ENCODE data around the gene PRKCH. TPM values are rescaled to one million over a fixed set of nuclear protein-coding genes. Genes with fewer than 3 reads are reported as not detected.

The PRKCH gene
- total and polyA plus RNA-seq, 5 donors from 2014 or later: 194 to 457 (median 201) TPM

GRCh38 chr14:61375218-61375617, 53.8 kb downstream of the PRKCH start:
- H3K9me3 ChIP-seq (ENCODE audit: control insufficient read depth in 2 of 2, low read length in 2 of 2): peaks cover 18 to 24% of the 10 kb centered on the region in 2 experiments
- H3K4me3 Mint-ChIP-seq: peak overlapping the region in 3 of 4 donors; percentile 29 to 39 (median 37)
- peaks cover 66% of the 10 kb centered on the region for H3K4me1 ChIP-seq (ENCODE audit: control insufficient read depth, insufficient read depth, low read length, poor library complexity, severe bottlenecking)
- H3K27me3 ChIP-seq (ENCODE audit: control insufficient read depth, insufficient read depth, low read length): no peaks in the 10 kb centered on the region
- peaks cover 43 to 68% (median 52%) of the 10 kb centered on the region in 4 donors for H3K4me1 Mint-ChIP-seq
- H3K4me3 ChIP-seq (ENCODE audit: low read depth, low read length): peak overlapping the region; percentile 27
- H3K9me3 Mint-ChIP-seq: peaks cover 0 to 44% (median 8%) of the 10 kb centered on the region in 7 donors
- H3K27me3 Mint-ChIP-seq: no peaks in the 10 kb centered on the region
- H3K27ac ChIP-seq (ENCODE audit: insufficient read depth, low read length, poor library complexity, severe bottlenecking): no peak overlapping the region
- DNase-seq: no peak
- no peak for ATAC-seq (ENCODE audit: low read depth in 2 of 2)
- peaks cover 62% of the 10 kb centered on the region for H3K36me3 Mint-ChIP-seq
- H3K27ac Mint-ChIP-seq: peak overlapping the region; percentile 9 to 89 (median 71)
- H3K36me3 ChIP-seq (ENCODE audit: control insufficient read depth, insufficient read depth, low read length): peaks cover 43% of the 10 kb centered on the region

GRCh38 chr14:61376314-61376713, 54.9 kb downstream of the PRKCH start:
- Histone ChIP-seq H3K27me3 (ENCODE audit: control insufficient read depth, insufficient read depth, low read length) (no peaks in the 10 kb centered on the region), H3K36me3 (ENCODE audit: control insufficient read depth, insufficient read depth, low read length) (peaks cover 45% of the 10 kb centered on the region), H3K27ac (ENCODE audit: insufficient read depth, low read length, poor library complexity, severe bottlenecking) (no peak overlapping the region), H3K4me1 (ENCODE audit: control insufficient read depth, insufficient read depth, low read length, poor library complexity, severe bottlenecking) (peaks cover 66% of the 10 kb centered on the region), H3K4me3 (ENCODE audit: low read depth, low read length) (peak overlapping the region; percentile 29), H3K9me3 (ENCODE audit: control insufficient read depth in 2 of 2, low read length in 2 of 2) (peaks cover 18 to 24% of the 10 kb centered on the region in 2 experiments)
- no peaks in the 10 kb centered on the region for H3K27me3 Mint-ChIP-seq
- H3K4me3 Mint-ChIP-seq: peak overlapping the region; percentile 3 to 79 (median 28)
- peaks cover 0 to 44% (median 8%) of the 10 kb centered on the region in 7 donors for H3K9me3 Mint-ChIP-seq
- no peak for ATAC-seq (ENCODE audit: low read depth in 2 of 2)
- H3K4me1 Mint-ChIP-seq: peaks cover 32 to 70% (median 48%) of the 10 kb centered on the region in 4 donors
- peak overlapping the region; percentile 74 to 98 (median 89) for H3K27ac Mint-ChIP-seq
- DNase-seq: no peak
- H3K36me3 Mint-ChIP-seq: peaks cover 66% of the 10 kb centered on the region

- Histone ChIP-seq H3K4me1 (ENCODE audit: control insufficient read depth, insufficient read depth, low read length, poor library complexity, severe bottlenecking) (peaks cover 68% of the 10 kb centered on the region), H3K4me3 (ENCODE audit: low read depth, low read length) (peak overlapping the region; percentile 29), H3K36me3 (ENCODE audit: control insufficient read depth, insufficient read depth, low read length) (peaks cover 44% of the 10 kb centered on the region), H3K27ac (ENCODE audit: insufficient read depth, low read length, poor library complexity, severe bottlenecking) (peak overlapping the region; percentile 37), H3K9me3 (ENCODE audit: control insufficient read depth in 2 of 2, low read length in 2 of 2) (peaks cover 18 to 24% of the 10 kb centered on the region in 2 experiments), H3K27me3 (ENCODE audit: control insufficient read depth, insufficient read depth, low read length) (no peaks in the 10 kb centered on the region)
- H3K9me3 Mint-ChIP-seq: peaks cover 0 to 41% (median 8%) of the 10 kb centered on the region in 7 donors
- ATAC-seq (ENCODE audit: low read depth in 2 of 2): no peak
- peak overlapping the region in 3 of 4 donors; percentile 17 to 87 (median 52) for H3K4me3 Mint-ChIP-seq
- DNase-seq: no peak
- no peaks in the 10 kb centered on the region for H3K27me3 Mint-ChIP-seq
- peak overlapping the region in 2 of 3 donors; percentile 84 to 98 for H3K27ac Mint-ChIP-seq
- H3K4me1 Mint-ChIP-seq: peaks cover 18 to 63% (median 38%) of the 10 kb centered on the region in 4 donors
- H3K36me3 Mint-ChIP-seq: peaks cover 62% of the 10 kb centered on the region
Observed at GRCh38 chr14:61377749-61378148, 56.4 kb downstream of the PRKCH start.

- no peaks in the 10 kb centered on the region for H3K27me3 Mint-ChIP-seq
- H3K4me1 Mint-ChIP-seq: peaks cover 9 to 69% (median 34%) of the 10 kb centered on the region in 4 donors
- no peaks in the 10 kb centered on the region for H3K27me3 ChIP-seq (ENCODE audit: control insufficient read depth, insufficient read depth, low read length)
- peak overlapping the region; percentile 58 for H3K4me3 ChIP-seq (ENCODE audit: low read depth, low read length)
- peaks cover 83% of the 10 kb centered on the region for H3K4me1 ChIP-seq (ENCODE audit: control insufficient read depth, insufficient read depth, low read length, poor library complexity, severe bottlenecking)
- H3K9me3 Mint-ChIP-seq: peaks cover 0 to 23% (median 3%) of the 10 kb centered on the region in 7 donors
- H3K27ac ChIP-seq (ENCODE audit: insufficient read depth, low read length, poor library complexity, severe bottlenecking): peak overlapping the region; percentile 64
- H3K27ac Mint-ChIP-seq: peak overlapping the region in 2 of 3 donors; percentile 84 to 99
- peak overlapping the region; percentile 64 to 75 (median 68) for H3K4me3 Mint-ChIP-seq
- peaks cover 44% of the 10 kb centered on the region for H3K36me3 Mint-ChIP-seq
- no peak for DNase-seq
- H3K9me3 ChIP-seq (ENCODE audit: control insufficient read depth in 2 of 2, low read length in 2 of 2): peaks cover 10 to 11% of the 10 kb centered on the region in 2 experiments
- no peak for ATAC-seq (ENCODE audit: low read depth in 2 of 2)
- peaks cover 31% of the 10 kb centered on the region for H3K36me3 ChIP-seq (ENCODE audit: control insufficient read depth, insufficient read depth, low read length)
Observed at GRCh38 chr14:61379639-61380184, 58.3 kb downstream of the PRKCH start.

GRCh38 chr14:61380984-61381383, 59.6 kb downstream of the PRKCH start:
- peak; percentile 33 to 47 for ATAC-seq (ENCODE audit: low read depth in 2 of 2)
- peaks cover 33% of the 10 kb centered on the region for H3K36me3 Mint-ChIP-seq
- Histone ChIP-seq H3K36me3 (ENCODE audit: control insufficient read depth, insufficient read depth, low read length) (peaks cover 18% of the 10 kb centered on the region), H3K9me3 (ENCODE audit: control insufficient read depth in 2 of 2, low read length in 2 of 2) (no peaks in the 10 kb centered on the region), H3K27ac (ENCODE audit: insufficient read depth, low read length, poor library complexity, severe bottlenecking) (peak overlapping the region; percentile 87), H3K4me1 (ENCODE audit: control insufficient read depth, insufficient read depth, low read length, poor library complexity, severe bottlenecking) (peaks cover 96% of the 10 kb centered on the region), H3K4me3 (ENCODE audit: low read depth, low read length) (peak overlapping the region; percentile 58), H3K27me3 (ENCODE audit: control insufficient read depth, insufficient read depth, low read length) (no peaks in the 10 kb centered on the region)
- H3K27me3 Mint-ChIP-seq: no peaks in the 10 kb centered on the region
- H3K4me1 Mint-ChIP-seq: peaks cover 0 to 61% (median 26%) of the 10 kb centered on the region in 4 donors
- DNase-seq: peak in 1 of 3 donors; percentile 46
- peak overlapping the region in 2 of 3 donors; percentile 84 to 99 for H3K27ac Mint-ChIP-seq
- peak overlapping the region; percentile 64 to 70 (median 66) for H3K4me3 Mint-ChIP-seq
- H3K9me3 Mint-ChIP-seq: peaks cover 0 to 12% (median 3%) of the 10 kb centered on the region in 7 donors

- Mint-ChIP-seq H3K36me3 (peaks cover 28% of the 10 kb centered on the region), H3K27me3 (no peaks in the 10 kb centered on the region), H3K4me1 (peaks cover 0 to 56% (median 23%) of the 10 kb centered on the region in 4 donors), H3K9me3 (peaks cover 0 to 7% (median 0%) of the 10 kb centered on the region in 7 donors), H3K4me3 (peak overlapping the region; percentile 27 to 73 (median 68)), H3K27ac (peak overlapping the region in 2 of 3 donors; percentile 84 to 99)
- Histone ChIP-seq H3K4me1 (ENCODE audit: control insufficient read depth, insufficient read depth, low read length, poor library complexity, severe bottlenecking) (peaks cover 100% of the 10 kb centered on the region), H3K4me3 (ENCODE audit: low read depth, low read length) (peak overlapping the region; percentile 58), H3K9me3 (ENCODE audit: control insufficient read depth in 2 of 2, low read length in 2 of 2) (no peaks in the 10 kb centered on the region), H3K27ac (ENCODE audit: insufficient read depth, low read length, poor library complexity, severe bottlenecking) (peak overlapping the region; percentile 87), H3K36me3 (ENCODE audit: control insufficient read depth, insufficient read depth, low read length) (peaks cover 14% of the 10 kb centered on the region), H3K27me3 (ENCODE audit: control insufficient read depth, insufficient read depth, low read length) (no peaks in the 10 kb centered on the region)
- DNase-seq (no peak), ATAC-seq (ENCODE audit: low read depth in 2 of 2) (no peak)
Observed at GRCh38 chr14:61381553-61381952, 60.2 kb downstream of the PRKCH start.

GRCh38 chr14:61382842-61383241, 61.5 kb downstream of the PRKCH start:
- peaks cover 9% of the 10 kb centered on the region for H3K36me3 ChIP-seq (ENCODE audit: control insufficient read depth, insufficient read depth, low read length)
- Mint-ChIP-seq H3K4me3 (peak overlapping the region in 3 of 4 donors; percentile 65 to 73 (median 66)), H3K9me3 (peaks cover 0 to 3% (median 0%) of the 10 kb centered on the region in 7 donors), H3K36me3 (peaks cover 18% of the 10 kb centered on the region), H3K27ac (peak overlapping the region in 1 of 3 donors; percentile 88), H3K4me1 (peaks cover 0 to 43% (median 17%) of the 10 kb centered on the region in 4 donors), H3K27me3 (no peaks in the 10 kb centered on the region)
- peak overlapping the region; percentile 87 for H3K27ac ChIP-seq (ENCODE audit: insufficient read depth, low read length, poor library complexity, severe bottlenecking)
- peaks cover 100% of the 10 kb centered on the region for H3K4me1 ChIP-seq (ENCODE audit: control insufficient read depth, insufficient read depth, low read length, poor library complexity, severe bottlenecking)
- no peaks in the 10 kb centered on the region for H3K27me3 ChIP-seq (ENCODE audit: control insufficient read depth, insufficient read depth, low read length)
- H3K4me3 ChIP-seq (ENCODE audit: low read depth, low read length): peak overlapping the region; percentile 16
- no peak for DNase-seq
- no peaks in the 10 kb centered on the region for H3K9me3 ChIP-seq (ENCODE audit: control insufficient read depth in 2 of 2, low read length in 2 of 2)
- no peak for ATAC-seq (ENCODE audit: low read depth in 2 of 2)

Measured in CD4-positive, CD25-positive, alpha-beta regulatory T cell (primary cell).